GM19455 (cell line): ENCODE results near the gene CLDN11.

Experiments used
- ATAC-seq: cut with Tn5 transposase; IDR thresholded peaks from one replicate; pipeline ENCODE4 v1.9.1; 2021; ENCODE audit not compliant: unreplicated experiment

CLDN11 gene

DNA sequence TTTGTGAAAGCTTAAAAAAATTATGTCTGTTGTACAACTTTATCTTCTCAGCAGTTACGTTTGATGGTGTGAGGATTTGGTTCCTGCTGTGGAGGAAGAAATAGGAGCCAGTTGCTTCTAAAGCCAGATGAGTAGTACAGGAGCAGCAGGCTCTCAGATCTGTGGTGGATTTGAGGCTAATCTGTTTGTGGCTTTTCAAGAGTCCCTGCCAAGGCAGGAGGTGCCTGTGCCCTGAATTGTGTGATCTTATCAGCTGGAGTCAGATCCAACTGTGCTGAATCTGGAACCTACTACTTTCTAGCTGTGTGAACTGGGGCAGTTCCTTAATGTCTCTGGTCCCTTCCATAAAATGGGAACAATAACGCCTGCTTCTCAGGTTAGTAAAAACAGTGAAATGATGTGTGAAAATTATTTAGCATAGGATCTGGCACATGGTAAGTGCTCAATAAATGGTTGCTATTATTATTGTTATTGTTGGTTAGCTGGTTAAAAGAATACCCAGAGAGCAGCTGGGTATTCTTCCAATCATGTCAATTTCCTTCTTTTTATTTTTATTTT lies 7.7 kb downstream of the CLDN11 start:
- no peak for ATAC-seq

DNA sequence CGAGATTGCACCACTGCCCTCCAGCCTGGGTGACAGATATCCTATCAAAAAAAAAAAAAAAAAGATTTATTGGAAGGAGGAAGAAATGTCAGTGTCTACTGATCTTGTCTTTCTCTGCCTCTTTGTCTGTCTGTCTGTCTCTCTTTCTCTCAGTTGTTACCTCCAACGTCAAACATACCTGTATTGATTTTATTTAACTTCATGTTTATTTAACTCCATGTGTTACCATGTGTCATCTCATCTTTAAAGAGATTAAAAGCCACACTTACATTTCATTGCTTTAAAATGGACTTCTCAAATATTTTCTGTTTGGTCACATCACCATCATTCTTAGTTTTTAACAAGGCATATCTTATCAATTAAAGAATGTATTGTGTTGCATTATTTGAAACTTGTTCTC lies 9.4 kb downstream of the CLDN11 start:
- ATAC-seq: no peak

DNA sequence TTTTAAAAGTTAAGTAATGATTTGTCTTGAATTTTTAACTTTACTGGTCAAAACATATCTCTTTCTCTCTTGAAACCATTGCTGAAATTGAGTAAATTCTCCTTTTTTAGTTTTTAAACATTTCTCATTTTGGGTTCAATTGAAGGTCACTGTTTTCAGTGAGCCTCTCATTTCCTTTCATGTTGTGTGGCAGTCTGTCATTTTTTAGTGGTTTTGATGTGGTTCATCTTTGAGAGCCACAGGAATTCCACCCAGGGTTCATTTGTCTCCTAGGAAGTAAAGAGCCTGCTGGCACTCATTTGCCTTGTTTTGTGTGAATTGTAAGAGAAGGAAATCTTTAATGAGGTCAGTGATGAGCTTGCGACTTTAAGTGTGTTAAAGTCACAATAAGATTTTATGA lies 10.4 kb downstream of the CLDN11 start:
- ATAC-seq: no peak

DNA sequence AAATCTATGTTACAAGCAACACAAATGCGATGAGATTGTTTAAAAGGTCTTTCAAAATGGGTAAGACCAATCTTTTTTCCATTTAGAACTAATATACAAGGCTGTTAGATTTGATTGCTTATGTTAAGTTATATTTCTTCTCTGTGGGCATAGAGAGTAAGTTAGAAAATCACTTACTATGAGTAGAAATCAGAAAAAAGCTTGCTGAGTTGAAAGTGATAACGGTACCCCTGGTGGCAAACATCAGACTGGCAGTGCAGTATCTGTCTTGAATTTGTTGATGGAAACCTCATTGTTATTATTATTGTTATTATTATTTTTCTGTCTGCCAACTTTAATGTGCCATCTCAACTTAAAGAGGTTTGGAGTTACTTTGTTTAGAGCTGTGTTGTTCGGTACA lies 12.4 kb downstream of the CLDN11 start:
- ATAC-seq: no peak

DNA sequence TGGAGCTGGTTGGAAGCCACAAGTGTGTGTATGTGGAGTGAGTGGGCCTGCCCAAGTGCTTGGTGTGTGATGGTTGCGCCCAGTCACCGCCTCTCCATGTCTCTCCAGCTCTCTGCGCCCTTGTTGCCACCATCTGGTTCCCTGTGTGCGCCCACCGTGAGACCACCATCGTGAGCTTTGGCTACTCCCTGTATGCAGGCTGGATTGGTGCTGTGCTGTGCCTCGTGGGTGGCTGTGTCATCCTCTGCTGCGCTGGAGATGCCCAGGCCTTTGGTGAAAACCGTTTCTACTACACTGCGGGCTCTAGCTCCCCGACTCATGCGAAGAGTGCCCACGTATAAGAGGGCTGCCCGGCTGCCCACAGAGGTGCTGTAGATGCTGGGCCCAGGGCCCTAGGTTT lies 13.7 kb downstream of the CLDN11 start:
- ATAC-seq: no peak

DNA sequence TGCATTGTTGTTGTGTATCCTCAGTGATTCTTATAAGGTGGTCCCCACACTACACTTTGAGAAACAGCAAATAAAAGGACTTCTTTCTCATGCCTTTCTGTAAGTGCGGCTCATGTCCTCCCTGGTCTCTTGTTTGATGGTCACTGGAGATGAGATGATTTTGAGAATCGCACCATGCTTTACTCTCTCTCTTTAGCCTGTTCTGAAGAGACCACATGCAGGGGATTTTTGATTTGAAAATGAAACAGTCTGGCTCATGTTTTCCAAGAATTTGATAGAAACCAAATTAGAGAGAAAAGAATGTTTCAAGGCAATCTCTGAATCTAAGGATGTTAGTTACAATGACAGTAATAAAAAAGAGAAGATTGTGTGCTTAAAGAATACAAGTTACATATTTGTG lies 18.0 kb downstream of the CLDN11 start:
- no peak for ATAC-seq

DNA sequence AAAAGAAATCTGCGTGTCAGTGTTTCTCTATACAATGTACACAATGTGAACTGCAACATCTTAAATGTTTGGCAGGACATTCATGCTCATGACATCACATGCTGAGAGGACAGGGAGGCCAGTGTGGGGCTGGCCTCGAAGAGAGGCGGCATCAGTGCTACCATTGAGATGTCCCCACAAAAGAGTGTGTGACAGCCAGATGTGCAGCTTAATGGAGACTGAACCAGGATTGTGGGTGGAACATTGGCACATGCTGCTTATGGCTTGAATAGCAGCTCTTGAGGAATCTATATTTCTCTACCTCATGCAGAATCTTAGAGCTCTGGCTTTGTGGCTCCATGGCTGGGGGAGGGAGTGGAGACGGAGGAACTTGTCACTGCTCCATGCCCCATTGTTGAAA lies 18.5 kb downstream of the CLDN11 start:
- ATAC-seq: no peak

DNA sequence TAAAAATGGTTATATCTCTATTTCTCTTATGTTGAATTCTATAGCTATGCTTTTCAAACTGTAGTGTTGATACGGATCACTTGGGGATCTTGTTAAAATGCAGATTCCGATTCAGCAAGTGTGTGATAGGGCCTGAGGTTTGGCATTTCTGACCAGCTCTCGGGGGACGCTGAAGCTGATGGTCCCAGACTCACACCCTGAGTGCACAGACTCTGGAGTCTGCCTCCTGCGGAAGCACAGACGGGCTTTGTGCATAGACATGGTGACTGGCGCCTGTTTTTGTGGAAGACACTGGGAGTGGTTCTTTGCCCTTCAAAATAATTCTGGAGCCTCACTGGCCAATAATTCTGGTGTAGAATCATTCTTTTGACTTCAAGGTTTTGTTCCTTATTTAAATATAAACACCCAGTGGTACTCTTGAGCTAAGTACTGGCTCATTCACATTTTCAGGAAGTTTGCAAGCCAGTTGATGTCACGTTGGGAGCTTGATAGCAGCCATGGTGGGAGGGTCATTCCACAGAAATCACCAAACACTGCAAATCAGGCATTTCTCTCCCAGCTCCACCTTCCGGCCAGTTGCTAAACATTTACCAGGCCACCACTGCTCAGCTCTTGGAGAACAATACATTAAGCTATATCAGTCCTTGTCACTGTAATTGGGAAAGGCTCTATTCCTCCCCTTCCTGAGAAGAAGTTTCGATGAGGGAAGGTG lies 19.2 kb downstream of the CLDN11 start:
- no peak for ATAC-seq

GRCh38 chr3:170438836-170439235 lies 20.2 kb downstream of the CLDN11 start:
- no peak for ATAC-seq

- no peak for ATAC-seq
Measured at GRCh38 chr3:170440344-170440743, 21.7 kb downstream of the CLDN11 start.

DNA sequence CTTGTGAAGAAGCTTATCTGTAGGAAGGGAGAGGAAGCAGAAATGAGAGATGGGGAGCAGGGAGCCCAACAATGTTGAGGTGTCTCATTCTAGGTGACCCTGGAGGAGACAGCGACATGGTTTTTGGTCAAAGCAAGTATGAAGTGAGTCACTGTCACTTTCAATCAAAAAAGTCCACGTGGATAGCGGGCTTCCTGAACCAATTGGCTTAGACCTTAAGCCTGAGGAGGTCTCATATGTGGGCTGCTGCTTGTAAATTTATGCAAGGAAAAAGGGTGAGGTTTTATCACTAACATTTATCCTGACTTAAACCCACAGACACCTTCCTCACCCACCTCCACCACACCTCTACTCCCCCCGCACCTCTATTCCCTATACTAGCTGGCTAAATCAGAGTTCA lies 22.7 kb downstream of the CLDN11 start:
- no peak for ATAC-seq

DNA sequence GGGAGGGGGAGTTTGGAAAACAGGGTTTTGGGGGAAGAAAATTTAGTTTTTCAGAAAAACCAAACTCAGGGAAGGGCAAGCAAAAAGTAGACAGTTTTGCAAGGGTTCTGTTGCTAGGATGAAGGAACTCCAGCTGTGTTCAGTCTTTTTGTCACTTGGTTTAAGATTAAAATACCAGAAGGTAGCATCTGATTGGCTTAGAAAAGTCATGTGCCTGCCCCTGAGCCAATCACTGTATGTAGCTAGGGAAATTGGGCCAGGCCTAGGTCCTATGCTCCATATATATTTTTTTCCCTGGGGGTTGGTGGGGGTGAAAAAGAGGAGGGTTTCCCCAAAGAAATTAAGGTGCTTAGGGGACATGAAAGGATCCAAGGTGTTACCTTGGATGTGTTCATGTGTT lies 24.3 kb downstream of the CLDN11 start:
- no peak for ATAC-seq

- no peak for ATAC-seq
Measured at GRCh38 chr3:170443457-170443856, 24.8 kb downstream of the CLDN11 start.

GRCh38 chr3:170448584-170448983 lies 29.9 kb downstream of the CLDN11 start:
- no peak for ATAC-seq

GRCh38 chr3:170450039-170450438 lies 31.4 kb downstream of the CLDN11 start:
- no peak for ATAC-seq

- no peak for ATAC-seq
Measured at GRCh38 chr3:170454509-170454908, 35.8 kb downstream of the CLDN11 start.

DNA sequence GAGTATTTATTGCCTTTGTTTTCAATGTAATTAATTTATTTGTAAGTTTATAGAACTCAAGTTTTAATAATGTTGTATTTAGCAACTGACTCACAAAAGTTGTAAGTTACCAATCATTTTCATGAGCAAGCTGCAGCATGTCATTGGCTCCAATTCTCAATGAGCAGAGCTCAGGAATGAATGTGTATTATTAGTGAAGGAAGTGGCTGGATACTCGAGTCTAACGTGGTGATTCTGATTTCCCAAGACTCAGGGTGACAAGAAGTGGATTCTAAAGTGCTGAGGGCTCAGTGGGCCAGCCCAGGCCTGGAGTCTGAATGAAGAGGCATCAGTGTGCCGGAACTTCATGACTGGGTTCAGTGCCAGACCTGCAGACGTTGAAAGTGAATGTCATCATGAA lies 39.6 kb downstream of the CLDN11 start:
- no peak for ATAC-seq

DNA sequence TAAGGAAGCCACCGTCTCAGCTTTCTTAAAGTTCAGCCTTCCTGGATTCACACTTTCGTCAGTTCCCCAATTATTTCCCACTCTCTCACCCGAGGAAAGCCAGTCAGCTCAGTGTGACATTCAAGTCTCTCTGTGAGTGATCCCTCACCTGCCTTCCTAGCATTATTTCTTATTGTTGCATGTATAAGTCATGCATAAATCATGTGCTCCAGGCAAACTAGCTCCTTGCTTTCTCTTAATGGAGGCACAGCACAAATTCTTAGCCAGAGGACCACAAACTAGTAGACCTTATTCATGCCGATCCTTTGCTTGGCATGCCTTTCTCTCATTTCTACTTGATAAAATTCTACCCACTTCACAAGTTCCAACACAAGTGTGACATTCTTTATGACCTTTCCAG lies 44.3 kb downstream of the CLDN11 start:
- ATAC-seq: no peak

DNA sequence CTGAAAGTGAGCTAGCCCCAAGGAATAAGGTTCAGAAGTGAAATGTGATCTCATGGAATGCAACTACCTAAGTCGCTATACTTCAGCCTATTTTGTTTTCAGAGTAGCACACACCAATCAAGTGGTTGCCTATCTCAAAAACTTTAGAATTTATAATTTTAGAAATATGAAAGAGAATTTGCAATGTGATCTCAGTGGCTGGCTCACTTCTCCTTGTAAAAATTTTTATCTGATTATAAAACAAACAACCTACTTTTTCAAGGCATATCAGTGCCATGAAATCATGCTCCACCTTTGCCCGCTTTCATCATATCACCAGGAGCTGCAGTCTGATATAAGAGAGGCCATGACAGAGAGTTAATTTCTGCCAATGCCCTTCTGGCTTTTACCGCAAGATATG lies 47.3 kb downstream of the CLDN11 start:
- ATAC-seq: no peak

GRCh38 chr3:170467007-170467406 lies 48.3 kb downstream of the CLDN11 start:
- ATAC-seq: no peak

DNA sequence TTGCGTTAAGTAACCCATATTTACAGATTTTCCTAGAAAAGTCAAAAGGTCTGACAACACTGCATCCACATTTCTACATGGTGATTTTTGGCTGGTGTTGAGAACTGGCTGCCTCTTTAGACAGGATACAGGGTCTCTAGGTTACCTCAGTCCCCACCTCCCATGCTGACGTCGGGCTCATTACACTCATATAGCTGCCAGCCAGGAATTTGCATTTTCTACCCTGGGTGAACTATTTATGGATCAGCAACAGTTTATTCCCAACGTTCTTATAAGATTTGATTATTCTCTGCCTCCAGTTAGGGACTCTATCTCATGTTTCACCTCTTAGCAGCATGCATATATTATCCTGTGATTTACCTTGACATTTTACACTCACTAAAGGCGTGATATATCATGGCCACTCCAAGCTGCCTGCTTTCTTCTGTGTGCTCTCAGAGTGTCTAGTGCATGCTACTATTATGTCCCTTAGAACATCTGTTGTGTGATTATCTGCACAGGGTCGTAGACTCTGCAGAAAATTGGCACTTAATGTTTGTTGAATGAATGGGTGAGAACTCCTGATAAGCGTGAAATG lies 49.0 kb downstream of the CLDN11 start:
- no peak for ATAC-seq

- no peak for ATAC-seq
Measured at GRCh38 chr3:170469151-170470062, 50.7 kb downstream of the CLDN11 start.
